ENCODE data around the gene BCL2A1.
"Not testable (repeated sequence)": the region's sequence is repeated elsewhere in the genome, so short reads cannot be mapped to it uniquely, and the experiment has no call there.

The BCL2A1 gene

GRCh38 chr15:79967298-79968182 lies 3.5 kb downstream of the BCL2A1 start:
- TF ChIP-seq POLR2A (IDR thresholded peaks at IDR 0.05; ENCODE audit: extremely low read depth, insufficient read length) (no peak), MAX (IDR thresholded peaks at IDR 0.05; ENCODE audit: low read depth, low read length) (no peak), MYC (IDR thresholded peaks at IDR 0.05; ENCODE audit: low read depth, low read length) (no peak), CTCF (IDR thresholded peaks at IDR 0.05; ENCODE audit: low read depth, low read length) (no peak)
- DNase-seq (ENCODE audit: low read depth), result no peak
- H3K4me3 ChIP-seq (ENCODE audit: low read depth, low read length), result no peak overlapping the region

- DNase-seq (ENCODE audit: low read depth), result no peak
- TF ChIP-seq MAX (IDR thresholded peaks at IDR 0.05; ENCODE audit: low read depth, low read length), result no peak
- no peak for TF ChIP-seq POLR2A (IDR thresholded peaks at IDR 0.05; ENCODE audit: extremely low read depth, insufficient read length)
- no peak for TF ChIP-seq CTCF (IDR thresholded peaks at IDR 0.05; ENCODE audit: low read depth, low read length)
- no peak for TF ChIP-seq MYC (IDR thresholded peaks at IDR 0.05; ENCODE audit: low read depth, low read length)
- H3K4me3 ChIP-seq (ENCODE audit: low read depth, low read length), result no peak overlapping the region
Measured at GRCh38 chr15:79966634-79967297, 4.2 kb downstream of the BCL2A1 start.

GRCh38 chr15:79965846-79966630 lies 5.0 kb downstream of the BCL2A1 start:
- no peak overlapping the region for H3K4me3 ChIP-seq (ENCODE audit: low read depth, low read length)
- TF ChIP-seq CTCF (IDR thresholded peaks at IDR 0.05; ENCODE audit: low read depth, low read length) (no peak), POLR2A (IDR thresholded peaks at IDR 0.05; ENCODE audit: extremely low read depth, insufficient read length) (no peak), MAX (IDR thresholded peaks at IDR 0.05; ENCODE audit: low read depth, low read length) (no peak), MYC (IDR thresholded peaks at IDR 0.05; ENCODE audit: low read depth, low read length) (no peak)
- DNase-seq (ENCODE audit: low read depth), result no peak

GRCh38 chr15:79964232-79964805 lies 6.7 kb downstream of the BCL2A1 start:
- no peak overlapping the region for H3K4me3 ChIP-seq (ENCODE audit: low read depth, low read length)
- no peak for DNase-seq (ENCODE audit: low read depth)
- no peak for TF ChIP-seq CTCF (IDR thresholded peaks at IDR 0.05; ENCODE audit: low read depth, low read length)
- TF ChIP-seq MYC (IDR thresholded peaks at IDR 0.05; ENCODE audit: low read depth, low read length), result no peak
- TF ChIP-seq MAX (IDR thresholded peaks at IDR 0.05; ENCODE audit: low read depth, low read length), result no peak
- no peak for TF ChIP-seq POLR2A (IDR thresholded peaks at IDR 0.05; ENCODE audit: extremely low read depth, insufficient read length)

- H3K4me3 ChIP-seq (ENCODE audit: low read depth, low read length); DNase-seq (ENCODE audit: low read depth): not testable (repeated sequence)
Measured at GRCh38 chr15:79962921-79963320, 8.1 kb downstream of the BCL2A1 start.

All from NB4 (cell line).